Measurements from ENCODE around the gene CACNA1C. TPM values are rescaled to one million over a fixed set of nuclear protein-coding genes. Genes with fewer than 3 reads are reported as not detected.

The CACNA1C gene
- total RNA-seq, 2 experiments from 2014 or later = 0.69 to 1.4 TPM

DNA sequence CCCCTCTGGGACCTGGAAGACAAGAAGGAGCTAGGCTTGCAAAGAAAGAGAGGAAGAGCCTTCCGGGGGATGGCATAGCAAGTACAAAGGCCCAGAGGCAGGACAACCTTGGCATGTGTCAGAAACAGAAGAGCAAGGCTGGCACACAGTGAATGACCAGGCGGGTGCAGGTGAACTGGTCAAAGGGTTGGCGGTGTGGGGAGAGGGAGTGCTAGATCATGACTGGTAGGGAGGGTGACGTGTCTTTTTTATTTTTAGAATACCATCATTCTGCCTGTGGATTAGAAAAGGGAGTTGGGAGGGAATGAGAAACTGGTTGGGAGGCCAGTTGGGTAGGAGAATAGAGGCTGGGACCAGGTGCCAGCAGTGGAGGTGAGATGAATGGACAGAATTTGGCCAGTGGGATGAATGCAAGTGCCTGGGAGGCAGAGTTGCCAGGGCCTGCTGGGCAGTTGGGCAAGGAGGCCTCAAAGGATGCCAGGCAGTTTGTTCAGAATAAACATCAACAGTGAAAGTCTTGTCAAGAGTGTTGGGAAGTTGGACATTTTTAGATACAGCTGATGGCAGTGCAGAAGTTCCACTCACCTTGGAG is 168.3 kb downstream of the CACNA1C start:
- intact Hi-C loops (cut with micrococcal nuclease; ENCODE audit: unreplicated experiment) = no loop called here
- ChIA-PET CTCF (ENCODE audit: unreplicated experiment) (no interaction called here), POLR2A (interaction anchor here (1.2 kb wide), 1 partner anchor 12 kb away, joined by 3 read pairs; no protein-coding TSS in a partner anchor)
- BruUV-seq (replicated peaks) = no TSS peak
- no peak for TF ChIP-seq EZH2phosphoT487 (IDR thresholded peaks at IDR 0.05; ENCODE audit: borderline replicate concordance, low read depth, low read length)
- TF ChIP-seq, protein P1, sequence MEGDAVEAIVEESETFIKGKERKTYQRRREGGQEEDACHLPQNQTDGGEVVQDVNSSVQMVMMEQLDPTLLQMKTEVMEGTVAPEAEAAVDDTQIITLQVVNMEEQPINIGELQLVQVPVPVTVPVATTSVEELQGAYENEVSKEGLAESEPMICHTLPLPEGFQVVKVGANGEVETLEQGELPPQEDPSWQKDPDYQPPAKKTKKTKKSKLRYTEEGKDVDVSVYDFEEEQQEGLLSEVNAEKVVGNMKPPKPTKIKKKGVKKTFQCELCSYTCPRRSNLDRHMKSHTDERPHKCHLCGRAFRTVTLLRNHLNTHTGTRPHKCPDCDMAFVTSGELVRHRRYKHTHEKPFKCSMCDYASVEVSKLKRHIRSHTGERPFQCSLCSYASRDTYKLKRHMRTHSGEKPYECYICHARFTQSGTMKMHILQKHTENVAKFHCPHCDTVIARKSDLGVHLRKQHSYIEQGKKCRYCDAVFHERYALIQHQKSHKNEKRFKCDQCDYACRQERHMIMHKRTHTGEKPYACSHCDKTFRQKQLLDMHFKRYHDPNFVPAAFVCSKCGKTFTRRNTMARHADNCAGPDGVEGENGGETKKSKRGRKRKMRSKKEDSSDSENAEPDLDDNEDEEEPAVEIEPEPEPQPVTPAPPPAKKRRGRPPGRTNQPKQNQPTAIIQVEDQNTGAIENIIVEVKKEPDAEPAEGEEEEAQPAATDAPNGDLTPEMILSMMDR (conservative IDR thresholded peaks at IDR 0.05; ENCODE audit: low read length) = no peak
- Histone ChIP-seq H3K4me1 (ENCODE audit: insufficient read depth, low read length, poor library complexity, severe bottlenecking) (no peaks in the 10 kb centered on the region), H3K36me3 (ENCODE audit: insufficient read depth, low read length) (no peaks in the 10 kb centered on the region), H3K9me2 (ENCODE audit: insufficient read depth, low read length) (no peaks in the 10 kb centered on the region), H3K27ac (ENCODE audit: low read depth, low read length, poor library complexity, severe bottlenecking) (no peak overlapping the region), H3K4me3 (ENCODE audit: low read depth, low read length, poor library complexity, severe bottlenecking) (no peak overlapping the region), H3K4me2 (ENCODE audit: low read length) (no peak overlapping the region), H2AFZ (ENCODE audit: low read length) (no peak overlapping the region), H3K79me2 (ENCODE audit: insufficient read depth, low read depth, low read length) (no peaks in the 10 kb centered on the region), H3K9me3 (ENCODE audit: low read length) (no peaks in the 10 kb centered on the region), H4K20me1 (ENCODE audit: insufficient read depth, low read length) (no peaks in the 10 kb centered on the region)
- no peak for DNase-seq (ENCODE audit: low spot score)

DNA sequence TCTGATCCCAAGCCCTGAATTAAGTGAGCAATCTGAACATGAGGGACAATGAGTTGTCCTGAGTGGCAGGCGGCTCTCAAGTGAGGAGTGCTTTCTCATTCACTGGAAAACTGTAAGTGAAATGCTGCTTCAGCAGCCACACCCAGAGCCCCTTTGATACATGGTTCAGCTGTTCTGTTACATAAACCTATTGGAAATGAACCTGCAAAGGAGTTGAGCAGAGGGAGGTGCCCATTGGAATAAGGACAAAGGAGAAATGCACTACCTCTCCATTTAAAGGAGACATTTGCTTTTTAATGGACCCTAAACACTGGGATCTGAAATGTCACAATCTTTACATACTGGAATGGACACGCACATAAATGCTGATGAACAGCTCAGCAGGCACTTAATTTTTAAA is 169.9 kb downstream of the CACNA1C start:
- no peak for TF ChIP-seq EZH2phosphoT487 (IDR thresholded peaks at IDR 0.05; ENCODE audit: borderline replicate concordance, low read depth, low read length)
- TF ChIP-seq, protein P1 (conservative IDR thresholded peaks at IDR 0.05; ENCODE audit: low read length) = no peak
- ChIA-PET CTCF (ENCODE audit: unreplicated experiment) (no interaction called here), POLR2A (interaction anchor here (0.6 kb wide), 1 partner anchor 588 kb away, joined by 3 read pairs; no protein-coding TSS in a partner anchor)
- no peak for DNase-seq (ENCODE audit: low spot score)
- Histone ChIP-seq H3K79me2 (ENCODE audit: insufficient read depth, low read depth, low read length) (no peaks in the 10 kb centered on the region), H3K9me2 (ENCODE audit: insufficient read depth, low read length) (no peaks in the 10 kb centered on the region), H3K4me3 (ENCODE audit: low read depth, low read length, poor library complexity, severe bottlenecking) (no peak overlapping the region), H2AFZ (ENCODE audit: low read length) (no peak overlapping the region), H3K4me1 (ENCODE audit: insufficient read depth, low read length, poor library complexity, severe bottlenecking) (no peaks in the 10 kb centered on the region), H3K4me2 (ENCODE audit: low read length) (no peak overlapping the region), H4K20me1 (ENCODE audit: insufficient read depth, low read length) (no peaks in the 10 kb centered on the region), H3K36me3 (ENCODE audit: insufficient read depth, low read length) (no peaks in the 10 kb centered on the region), H3K9me3 (ENCODE audit: low read length) (no peaks in the 10 kb centered on the region), H3K27ac (ENCODE audit: low read depth, low read length, poor library complexity, severe bottlenecking) (no peak overlapping the region)
- no TSS peak for BruUV-seq (replicated peaks)
- intact Hi-C loops (cut with micrococcal nuclease; ENCODE audit: unreplicated experiment) = no loop called here

DNA sequence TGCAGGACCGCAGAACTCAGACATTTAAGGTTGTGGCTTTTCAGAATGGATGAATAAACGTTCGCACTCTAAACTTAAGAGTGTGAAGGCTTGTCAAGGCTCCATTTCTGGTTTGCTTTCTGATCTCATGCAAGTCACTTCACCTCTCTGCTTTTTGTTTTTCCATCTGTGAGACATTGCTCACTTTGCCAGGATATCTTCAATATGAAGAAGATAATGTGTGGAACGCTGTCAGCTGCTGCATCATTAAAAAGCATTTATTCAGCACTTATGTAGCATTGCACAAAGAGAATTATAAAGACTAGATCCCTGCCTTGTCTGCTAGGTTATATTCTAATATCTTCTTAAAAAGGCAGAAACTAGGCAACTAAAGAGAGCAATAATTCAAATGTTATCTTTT is 172.2 kb downstream of the CACNA1C start:
- ChIA-PET CTCF (ENCODE audit: unreplicated experiment) (no interaction called here), POLR2A (no interaction called here)
- Histone ChIP-seq H3K4me1 (ENCODE audit: insufficient read depth, low read length, poor library complexity, severe bottlenecking) (no peaks in the 10 kb centered on the region), H3K4me3 (ENCODE audit: low read depth, low read length, poor library complexity, severe bottlenecking) (no peak overlapping the region), H3K27ac (ENCODE audit: low read depth, low read length, poor library complexity, severe bottlenecking) (no peak overlapping the region), H3K36me3 (ENCODE audit: insufficient read depth, low read length) (no peaks in the 10 kb centered on the region), H2AFZ (ENCODE audit: low read length) (no peak overlapping the region), H3K9me3 (ENCODE audit: low read length) (no peaks in the 10 kb centered on the region), H4K20me1 (ENCODE audit: insufficient read depth, low read length) (no peaks in the 10 kb centered on the region), H3K79me2 (ENCODE audit: insufficient read depth, low read depth, low read length) (no peaks in the 10 kb centered on the region), H3K4me2 (ENCODE audit: low read length) (no peak overlapping the region), H3K9me2 (ENCODE audit: insufficient read depth, low read length) (no peaks in the 10 kb centered on the region)
- TF ChIP-seq EZH2phosphoT487 (IDR thresholded peaks at IDR 0.05; ENCODE audit: borderline replicate concordance, low read depth, low read length) = no peak
- TF ChIP-seq, protein P1 (conservative IDR thresholded peaks at IDR 0.05; ENCODE audit: low read length) = no peak
- no peak for DNase-seq (ENCODE audit: low spot score)
- BruUV-seq (replicated peaks) = no TSS peak
- intact Hi-C loops (cut with micrococcal nuclease; ENCODE audit: unreplicated experiment) = no loop called here
